Measurements from ENCODE around the gene KCNMB1.

Gene KCNMB1

GRCh38 chr5:170419643-170420042 is 30.5 kb upstream of the KCNMB1 start:
- no peak for DNase-seq (ENCODE audit: low read depth)
- no peak overlapping the region for H3K4me3 ChIP-seq (ENCODE audit: low read depth, low read length)
- TF ChIP-seq CTCF (IDR thresholded peaks at IDR 0.05; ENCODE audit: low read depth, low read length, missing control alignments): no peak
- in situ Hi-C loops (cut with HindIII; ENCODE audit: low sequenced_read_pairs): no loop called here

- DNase-seq (ENCODE audit: low read depth): no peak
- TF ChIP-seq CTCF (IDR thresholded peaks at IDR 0.05; ENCODE audit: low read depth, low read length, missing control alignments): no peak
- H3K4me3 ChIP-seq (ENCODE audit: low read depth, low read length): no peak overlapping the region
- in situ Hi-C loops (cut with HindIII; ENCODE audit: low sequenced_read_pairs): no loop called here
Observed at GRCh38 chr5:170418736-170419135, 29.6 kb upstream of the KCNMB1 start.

- no peak for TF ChIP-seq CTCF (IDR thresholded peaks at IDR 0.05; ENCODE audit: low read depth, low read length, missing control alignments)
- DNase-seq (ENCODE audit: low read depth): no peak
- no peak overlapping the region for H3K4me3 ChIP-seq (ENCODE audit: low read depth, low read length)
- in situ Hi-C loops (cut with HindIII; ENCODE audit: low sequenced_read_pairs): no loop called here
Observed at GRCh38 chr5:170416526-170416925, 27.4 kb upstream of the KCNMB1 start.

DNA sequence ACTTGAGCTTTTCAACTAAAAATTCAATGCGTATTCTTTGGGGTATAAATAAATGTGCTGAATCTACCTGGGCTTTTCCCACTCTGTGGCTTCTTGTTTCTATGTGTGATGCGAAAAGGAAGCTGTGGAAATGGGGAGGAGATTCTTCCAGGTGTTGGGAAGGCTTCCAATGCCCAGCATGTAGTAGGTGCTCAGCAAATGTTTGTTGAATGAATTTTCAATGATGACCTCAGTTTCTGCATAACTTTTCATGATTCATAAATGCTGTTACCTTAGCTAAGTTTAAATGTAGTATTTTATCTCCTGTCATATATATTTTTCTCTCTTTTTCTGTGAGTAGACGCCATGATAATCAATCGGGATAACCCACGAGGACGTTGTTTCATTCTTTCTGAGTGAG is 25.6 kb upstream of the KCNMB1 start:
- H3K4me3 ChIP-seq (ENCODE audit: low read depth, low read length): no peak overlapping the region
- DNase-seq (ENCODE audit: low read depth): no peak
- in situ Hi-C loops (cut with HindIII; ENCODE audit: low sequenced_read_pairs): no loop called here
- TF ChIP-seq CTCF (IDR thresholded peaks at IDR 0.05; ENCODE audit: low read depth, low read length, missing control alignments): no peak

- TF ChIP-seq CTCF (IDR thresholded peaks at IDR 0.05; ENCODE audit: low read depth, low read length, missing control alignments): no peak
- in situ Hi-C loops (cut with HindIII; ENCODE audit: low sequenced_read_pairs): no loop called here
- no peak overlapping the region for H3K4me3 ChIP-seq (ENCODE audit: low read depth, low read length)
- DNase-seq (ENCODE audit: low read depth): no peak
Observed at GRCh38 chr5:170413897-170414296, 24.7 kb upstream of the KCNMB1 start.

DNA sequence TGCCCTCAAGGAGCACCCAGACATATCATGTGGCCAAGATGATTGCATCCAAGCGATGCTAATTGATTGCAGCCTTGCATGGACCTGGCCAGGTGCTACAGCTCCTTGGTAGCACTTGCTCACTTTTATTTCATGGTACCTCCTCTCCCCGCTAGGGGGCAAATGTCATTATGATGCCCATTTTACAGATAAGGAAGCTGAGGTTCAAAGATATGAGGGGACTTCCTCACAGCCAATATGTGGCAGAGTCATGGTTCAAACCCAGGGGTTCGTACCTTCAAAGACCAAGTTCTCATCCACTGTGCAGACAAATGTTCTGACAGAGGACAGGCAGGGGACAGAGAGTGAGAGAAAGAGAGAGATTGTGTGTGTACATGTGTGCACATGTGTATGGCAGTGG is 21.9 kb upstream of the KCNMB1 start:
- no peak for TF ChIP-seq CTCF (IDR thresholded peaks at IDR 0.05; ENCODE audit: low read depth, low read length, missing control alignments)
- DNase-seq (ENCODE audit: low read depth): no peak
- in situ Hi-C loops (cut with HindIII; ENCODE audit: low sequenced_read_pairs): no loop called here
- no peak overlapping the region for H3K4me3 ChIP-seq (ENCODE audit: low read depth, low read length)

DNA sequence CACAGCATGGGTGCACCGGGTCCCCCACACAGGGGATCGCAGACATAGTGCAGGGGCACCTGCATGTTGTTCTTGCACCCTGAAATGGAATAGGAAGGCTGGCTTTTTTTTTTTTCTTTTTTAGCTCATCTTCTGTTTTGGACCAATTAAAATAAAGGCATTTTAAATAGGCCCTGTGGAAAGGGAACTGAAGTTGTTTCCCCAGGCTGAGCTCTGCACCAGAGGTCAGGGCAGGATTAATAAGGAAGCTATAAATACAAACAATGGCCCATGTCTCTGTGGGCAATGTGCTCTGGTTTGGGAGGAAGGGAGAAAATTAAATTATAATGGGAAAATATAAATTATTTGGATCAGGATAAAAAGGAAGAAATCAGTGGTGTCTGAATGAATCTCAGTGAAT is 21.2 kb upstream of the KCNMB1 start:
- TF ChIP-seq CTCF (IDR thresholded peaks at IDR 0.05; ENCODE audit: low read depth, low read length, missing control alignments): no peak
- DNase-seq (ENCODE audit: low read depth): no peak
- in situ Hi-C loops (cut with HindIII; ENCODE audit: low sequenced_read_pairs): no loop called here
- no peak overlapping the region for H3K4me3 ChIP-seq (ENCODE audit: low read depth, low read length)

All from astrocyte of the cerebellum (primary cell).